ENCODE measurements around the gene PAFAH1B1. TPM values are rescaled to one million over a fixed set of nuclear protein-coding genes. Genes with fewer than 3 reads are reported as not detected.
A peak's percentile ranks its signal among the peaks of the same experiment; 100 is the strongest.
"Not testable (repeated sequence)": the region's sequence is repeated elsewhere in the genome, so short reads cannot be mapped to it uniquely, and the experiment has no call there.

PAFAH1B1 gene
- total and polyA plus RNA-seq, 10 of the 15 experiments (the other 5 are each of a cell fraction or from before 2014, with no cell fraction given), result 28.9 to 107 (median 49.1) TPM

GRCh38 chr17:2571523-2572303 lies 21.7 kb upstream of the PAFAH1B1 start (continued):
- TF ChIP-seq ZBTB4 (CRISPR knock-in tag; IDR thresholded peaks at IDR 0.05), result no peak
- peak; percentile 98 for TF ChIP-seq ELK1 (IDR thresholded peaks at IDR 0.05; ENCODE audit: low read depth, low read length)

GRCh38 chr17:2572304-2572609 lies 21.2 kb upstream of the PAFAH1B1 start:
- intact Hi-C loops (cut with micrococcal nuclease; ENCODE audit: unreplicated experiment), result loop anchor here (2.0 kb wide), 1 partner anchor 61 kb away; the partner anchor contains the start of gene METTL16
- ATAC-seq; H3K9me3 ChIP-seq (replicated peaks; ENCODE audit: control insufficient read depth, insufficient read depth, low read length); FAIRE-seq; H3K36me3 ChIP-seq (ENCODE audit: control insufficient read depth in 2 of 2, insufficient read depth in 2 of 2, low read length in 1 of 2); H4K20me1 ChIP-seq (ENCODE audit: control insufficient read depth, insufficient read depth); RAD21 ChIA-PET (ENCODE audit: unreplicated experiment); H3K79me2 ChIP-seq (ENCODE audit: control insufficient read depth, insufficient read depth, low read length); H3K4me1 ChIP-seq (ENCODE audit: control insufficient read depth, insufficient read depth, low read length); DNase-seq (ENCODE audit: low read depth, low spot score); POLR2A ChIA-PET; BruUV-seq (replicated peaks); H3K27me3 ChIP-seq (replicated peaks in 1 of 2; ENCODE audit: control insufficient read depth in 2 of 2, insufficient read depth in 2 of 2, low read length in 1 of 2); in situ Hi-C loops (cut with MboI): not testable (repeated sequence)
- Histone ChIP-seq H2AFZ (ENCODE audit: control insufficient read depth, low read depth, low read length) (peak overlapping the region; percentile 63), H3K4me3 (0 out of 2 replicates have a peak overlapping the region, but pooled peaks have one; percentile 35), H3K4me2 (ENCODE audit: control insufficient read depth, insufficient read depth) (peak overlapping the region; percentile 46; the same call in 1 of the 2 replicates), H3K9ac (ENCODE audit: control insufficient read depth, insufficient read depth, low read length) (0 out of 2 replicates have a peak overlapping the region, but pooled peaks have one; percentile 13), H3K27ac (ENCODE audit: control insufficient read depth, insufficient read depth) (peak overlapping the region; percentile 43)
- ChIA-PET SMC1A (ENCODE audit: uncharacterized antibody, unreplicated experiment) (interaction anchor here (1.7 kb wide), 1 partner anchor 29 kb away, joined by 4 read pairs; no protein-coding TSS in a partner anchor), CTCF (interaction anchor here (1.7 kb wide), 1 partner anchor 157 kb away, joined by 3 read pairs; no protein-coding TSS in a partner anchor)
- TF ChIP-seq MLLT1 (IDR thresholded peaks at IDR 0.05), result peak; percentile 56; the same call in 1 of the 2 replicates
- TF ChIP-seq HDGF (IDR thresholded peaks at IDR 0.05), result 0 out of 2 replicates have a peak, but pooled peaks have one; percentile 17
- 0% methylated on average over 6 of the region's 7 CpGs for WGBS (ENCODE audit: insufficient coverage, insufficient replicate concordance, low lambda C conversion rate, missing lambda C conversion rate)
